Smooth muscle cell of the brain vasculature (primary cell): ENCODE measurements around the gene TRPM3.

Source experiments
- DNase-seq: peaks from one replicate; pipeline ENCODE4 v3.0.0-alpha.2; 2012; ENCODE audit warnings: low read depth, low spot score

TRPM3 gene

DNA sequence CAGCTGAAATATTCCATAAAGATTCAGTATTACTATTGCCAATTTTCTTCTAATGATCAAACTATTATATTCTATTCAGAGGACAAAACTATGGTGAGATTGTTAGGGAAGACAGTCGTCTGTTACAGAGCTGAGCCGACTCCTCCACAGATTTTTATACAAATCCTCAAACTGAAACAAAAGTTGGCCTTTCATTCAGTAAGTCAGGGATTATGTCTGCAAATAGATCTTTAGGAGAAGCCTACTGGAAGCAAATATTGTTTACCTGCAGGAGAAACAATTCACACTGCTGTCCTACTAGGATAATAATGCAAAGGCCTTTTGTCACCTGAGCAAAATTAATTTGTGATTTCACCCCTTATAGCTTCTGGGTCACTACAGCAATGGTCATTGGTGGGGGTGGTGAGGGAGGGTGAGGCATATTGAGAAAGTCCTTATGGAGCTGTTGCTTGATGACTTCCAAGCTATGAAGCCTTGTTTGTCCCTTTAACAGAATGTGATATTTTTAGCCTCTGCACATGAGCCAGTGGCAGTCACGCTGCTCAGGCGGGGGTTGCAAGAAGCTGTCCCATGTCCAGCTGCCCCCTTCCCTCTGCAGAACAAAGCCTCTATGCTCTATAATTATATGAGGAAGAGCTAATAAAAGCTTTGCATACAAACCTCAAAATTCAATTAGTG, 506.5 kb downstream of the TRPM3 start:
- DNase-seq, result no peak

DNA sequence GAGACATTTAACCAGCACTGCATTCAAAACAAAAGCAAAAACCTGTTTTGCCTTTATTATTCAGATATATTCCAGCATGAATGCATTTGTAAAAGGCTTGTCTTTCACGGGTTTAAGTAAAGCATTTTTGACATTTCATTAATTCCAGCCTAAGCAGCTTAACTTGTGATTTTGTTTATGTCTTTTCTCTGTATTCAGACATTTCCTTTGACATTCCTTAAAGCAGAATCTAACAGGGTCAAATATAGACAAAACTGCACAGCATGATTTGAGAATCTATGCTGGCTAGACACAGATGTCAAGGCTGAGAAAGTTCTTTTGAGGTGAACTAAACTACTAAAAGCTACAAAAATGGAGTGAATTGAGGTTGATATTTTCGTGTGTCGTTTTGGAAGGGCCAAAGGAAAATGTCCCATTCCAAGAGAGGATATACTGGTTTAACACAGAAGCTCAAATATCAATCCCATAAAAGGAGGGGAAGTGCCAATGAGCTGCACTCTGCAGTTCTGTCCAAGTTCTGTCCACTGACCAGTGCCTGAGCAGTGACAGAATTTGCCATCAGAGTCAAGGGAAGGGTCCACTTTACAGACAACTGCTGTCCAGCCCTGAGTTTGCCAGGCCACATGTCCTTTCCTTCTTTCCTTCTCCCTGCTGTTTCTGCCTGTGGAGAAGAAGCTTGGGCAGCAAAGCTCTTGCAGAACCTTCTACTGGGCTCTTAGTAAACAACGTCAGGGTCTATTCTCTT, 508.2 kb downstream of the TRPM3 start:
- DNase-seq, result no peak

DNA sequence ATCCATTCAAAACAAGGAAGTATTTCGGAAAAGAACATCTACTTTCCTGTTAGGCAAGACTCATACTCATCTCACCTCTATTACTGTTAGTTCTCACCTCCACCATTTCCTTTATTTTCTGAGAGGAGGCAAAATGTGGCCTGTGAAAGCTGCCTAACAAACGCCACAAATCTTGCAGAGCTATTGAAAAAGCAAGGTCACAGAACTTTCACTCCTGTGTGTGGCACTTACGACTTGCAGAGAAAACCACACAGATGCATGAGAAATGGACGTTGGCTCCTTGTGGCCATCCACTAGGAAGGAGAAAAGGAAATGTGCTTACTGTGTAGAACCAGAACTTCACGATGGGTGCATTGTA, 511.2 kb downstream of the TRPM3 start:
- no peak for DNase-seq

DNA sequence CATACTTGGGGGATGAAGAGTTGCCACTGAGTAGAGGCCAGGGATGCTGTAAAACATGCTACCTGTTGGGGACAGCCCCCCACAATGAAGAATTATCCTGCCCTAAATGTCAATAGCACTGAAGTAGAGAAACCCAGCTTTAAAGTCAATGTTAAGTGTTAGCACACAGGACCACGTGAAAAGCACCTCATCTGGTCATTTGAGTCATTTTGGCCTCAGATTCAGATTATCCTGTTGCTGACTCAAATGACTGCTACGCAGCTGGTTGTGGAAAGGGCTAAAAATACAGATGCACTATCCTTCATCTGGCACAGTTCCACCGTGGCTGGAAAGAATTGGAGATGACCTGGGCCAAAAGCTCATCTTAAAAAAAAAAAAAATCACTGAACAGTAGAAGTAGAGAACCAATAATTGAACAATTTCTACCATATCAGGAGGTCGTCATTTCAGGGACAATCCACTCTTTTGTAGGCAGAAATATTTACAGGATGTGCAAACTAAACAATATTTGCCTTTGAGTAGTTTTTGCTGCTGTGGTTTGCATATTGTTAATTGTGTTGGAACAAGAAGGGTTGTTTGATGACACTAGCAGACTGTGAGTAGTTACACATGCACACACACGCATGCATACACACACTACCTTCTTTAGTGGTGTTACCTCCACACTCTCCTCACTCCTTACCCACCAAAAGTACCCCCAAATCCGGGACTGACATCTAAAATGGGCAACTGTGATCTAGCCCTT, 511.7 kb downstream of the TRPM3 start:
- no peak for DNase-seq

DNA sequence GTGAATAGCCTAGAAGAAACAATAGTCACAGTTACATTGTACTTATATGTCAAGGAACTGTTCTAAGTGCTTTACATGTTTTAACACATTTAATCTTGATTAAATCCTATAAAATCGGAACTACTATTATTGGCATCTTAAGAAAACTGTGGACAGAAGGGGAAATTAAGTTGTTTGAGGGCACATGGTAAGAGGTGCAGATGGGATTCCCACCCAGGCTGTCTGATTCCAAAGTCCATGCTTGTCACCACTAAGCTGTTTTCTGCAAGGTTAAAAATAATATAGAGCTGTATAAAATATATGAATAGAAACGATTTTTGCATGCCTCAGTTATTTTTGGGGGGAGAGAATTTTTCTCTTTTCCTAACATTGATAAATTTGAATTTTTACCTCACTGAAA, 512.4 kb downstream of the TRPM3 start:
- DNase-seq, result no peak

DNA sequence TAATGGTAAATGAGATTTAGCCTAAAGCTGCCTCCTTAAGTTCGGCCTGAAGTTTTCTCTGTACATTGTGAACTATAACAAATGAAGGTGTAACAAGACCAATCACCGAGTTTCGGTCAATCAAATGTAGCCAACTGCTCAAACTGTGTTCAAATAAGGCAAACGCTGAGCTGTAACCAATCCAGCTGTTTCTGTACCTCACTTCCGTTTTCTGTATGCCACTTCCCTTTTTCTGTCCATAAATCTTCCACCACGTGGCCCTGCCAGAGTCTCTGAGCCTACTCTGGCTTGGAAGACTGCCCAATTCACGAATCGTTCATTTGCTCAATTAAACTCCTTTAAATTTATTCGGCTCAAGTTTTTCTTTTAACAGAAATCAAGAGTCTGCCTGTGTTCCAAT, 513.5 kb downstream of the TRPM3 start:
- DNase-seq, result no peak

DNA sequence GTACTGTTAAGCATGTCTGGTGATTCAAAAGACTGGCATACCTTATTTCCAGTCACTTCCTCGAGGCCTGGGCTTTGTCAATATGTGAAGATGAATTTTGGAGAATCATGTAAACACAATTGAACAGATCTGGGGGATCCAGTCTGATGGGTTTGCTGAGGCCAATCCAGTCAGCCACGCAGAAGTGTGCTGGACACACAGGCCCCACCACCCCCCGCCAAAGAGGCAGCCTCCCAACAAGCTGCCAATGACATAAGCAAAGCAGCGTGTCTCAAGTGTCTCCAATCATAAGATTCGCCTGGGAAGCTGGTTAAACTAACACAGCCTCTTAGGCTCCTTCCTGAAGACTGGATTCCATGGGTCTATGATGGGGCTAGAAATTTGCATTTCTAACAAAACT, 514.1 kb downstream of the TRPM3 start:
- DNase-seq, result no peak

DNA sequence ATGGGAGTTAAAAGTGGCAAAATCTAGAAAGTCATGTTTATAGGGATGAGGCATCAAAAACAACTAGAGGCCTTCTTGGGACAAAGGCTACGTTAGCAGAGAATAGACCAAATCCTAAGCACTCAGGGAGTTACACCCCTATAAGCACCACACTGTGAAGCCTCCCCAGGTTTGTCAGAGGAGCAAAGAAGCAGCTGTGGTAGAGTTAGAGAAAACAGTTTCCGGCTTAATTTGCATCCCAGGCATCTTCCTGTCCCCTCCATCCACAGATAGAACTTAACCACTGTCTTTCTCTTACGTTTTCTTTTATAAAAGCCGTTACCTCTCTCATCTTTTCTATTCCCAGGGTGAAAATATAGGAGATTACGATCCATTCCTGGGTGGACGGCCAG, 518.4 kb downstream of the TRPM3 start:
- DNase-seq, result no peak

DNA sequence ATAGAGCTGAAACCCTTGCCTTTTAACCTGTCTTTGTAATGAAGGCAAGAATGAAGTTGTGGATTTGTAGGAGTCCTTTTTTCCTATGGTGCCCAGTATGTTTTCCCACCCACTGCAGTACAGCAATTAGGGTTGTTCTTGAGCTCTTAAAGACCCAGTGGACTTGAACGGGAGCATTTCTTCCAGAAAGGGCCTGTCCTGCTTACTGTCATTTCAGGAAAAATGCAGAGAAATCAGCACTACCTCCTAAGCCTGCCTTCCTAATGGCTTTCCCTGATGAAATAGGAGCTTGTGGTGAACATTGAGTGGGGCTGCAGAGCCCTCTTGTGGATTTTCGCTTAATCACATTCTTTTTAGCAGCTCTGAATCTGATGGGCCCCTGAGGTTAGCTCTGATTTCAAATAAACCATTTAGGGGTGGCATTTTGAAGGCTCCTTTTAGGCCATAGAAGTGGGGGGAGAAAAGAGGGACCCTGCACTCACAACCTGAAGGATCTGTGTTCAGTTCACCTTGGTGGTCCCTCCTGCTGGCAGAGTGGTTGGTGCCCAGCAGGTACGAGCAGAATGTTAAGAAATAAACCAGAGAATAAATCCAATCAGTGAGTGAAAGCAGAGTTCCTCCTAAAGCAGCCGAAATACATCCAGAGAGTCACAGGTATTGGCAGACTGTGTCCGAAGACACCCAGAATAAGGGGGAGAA, 519.0 kb downstream of the TRPM3 start:
- DNase-seq, result peak; percentile 69

DNA sequence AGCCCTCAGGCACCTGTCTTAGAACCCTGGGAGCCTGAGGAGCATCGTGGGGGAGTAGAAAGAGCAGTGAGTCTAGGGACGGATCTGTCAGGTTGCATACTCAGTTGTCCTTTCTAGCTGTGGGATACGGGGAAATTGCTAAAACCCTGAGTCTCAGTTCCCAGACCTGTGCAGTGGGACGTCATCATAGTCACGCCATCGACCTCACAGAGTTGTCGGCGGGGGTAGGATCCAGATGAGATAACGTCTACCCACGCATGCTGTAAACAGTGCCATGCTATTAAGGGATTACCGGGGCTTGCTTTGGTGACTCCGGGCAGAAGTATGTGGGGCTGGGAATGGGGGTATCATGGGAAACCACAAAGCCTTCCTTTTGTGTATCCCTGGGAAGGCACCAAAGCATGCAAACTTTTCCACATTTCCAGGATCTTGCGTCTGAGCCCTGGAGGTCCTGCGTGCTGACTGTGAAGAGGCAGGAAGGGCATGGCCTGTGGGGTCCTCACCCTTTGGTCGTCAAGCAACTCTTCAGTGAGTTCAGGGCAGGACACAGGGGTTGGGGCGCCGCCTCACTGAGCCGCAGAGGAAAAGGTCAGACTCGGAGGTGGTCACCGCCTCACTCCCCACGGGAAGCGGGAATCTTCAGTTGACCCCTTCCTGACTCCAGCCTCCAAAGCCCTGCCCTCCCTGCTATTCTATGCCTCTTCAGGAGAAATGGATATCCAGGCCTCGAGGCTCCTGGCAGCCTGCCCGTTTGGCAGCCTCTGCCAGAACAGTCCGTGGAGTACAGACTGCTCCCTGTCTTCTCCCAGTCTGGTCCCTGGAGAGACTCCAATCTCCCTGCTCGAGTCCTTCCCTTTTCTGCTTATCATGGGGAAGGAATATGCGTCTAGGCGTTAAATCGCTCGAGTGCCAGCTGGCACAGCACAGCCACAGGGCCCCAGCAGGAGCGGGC, 520.1 kb downstream of the TRPM3 start:
- DNase-seq, result peak; percentile 89

DNA sequence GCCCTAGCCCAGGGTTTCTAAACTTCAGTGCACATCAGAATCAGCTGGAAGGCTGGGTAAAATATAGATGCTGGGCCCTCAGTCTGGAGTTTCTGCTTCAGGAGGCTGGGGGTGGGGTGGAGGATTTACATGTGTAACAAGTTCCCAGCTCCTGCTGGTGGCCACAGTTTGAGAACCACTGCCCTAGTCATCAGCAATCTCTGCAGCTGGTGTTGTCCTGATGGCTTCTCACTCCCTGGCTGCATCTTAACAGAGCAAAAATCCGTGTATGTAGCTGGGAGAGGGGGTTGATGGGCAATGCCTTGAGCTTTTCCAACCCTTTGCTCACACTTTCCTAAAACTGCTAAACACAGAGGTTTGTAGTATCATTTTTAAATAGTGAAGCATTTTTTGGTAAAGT, 520.9 kb downstream of the TRPM3 start:
- DNase-seq, result peak; percentile 56

DNA sequence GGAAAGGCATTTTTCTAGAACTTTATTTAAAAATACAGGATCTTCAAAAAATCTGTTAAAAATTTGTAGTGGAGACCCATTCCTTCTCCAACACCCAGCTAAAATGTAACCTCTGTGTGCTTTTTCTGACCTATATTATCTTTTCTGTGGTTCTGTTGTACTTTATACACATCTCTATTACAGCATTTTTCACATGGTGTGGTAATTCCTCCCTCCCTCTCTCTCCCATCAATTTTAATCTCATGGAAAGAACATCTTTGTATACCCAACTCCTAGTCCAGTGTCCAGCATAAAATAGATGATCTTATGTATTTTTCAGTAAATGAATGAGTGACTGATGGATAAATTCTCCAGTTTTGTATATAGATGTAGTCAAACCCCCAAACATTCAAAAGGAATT, 523.5 kb downstream of the TRPM3 start:
- DNase-seq, result no peak

DNA sequence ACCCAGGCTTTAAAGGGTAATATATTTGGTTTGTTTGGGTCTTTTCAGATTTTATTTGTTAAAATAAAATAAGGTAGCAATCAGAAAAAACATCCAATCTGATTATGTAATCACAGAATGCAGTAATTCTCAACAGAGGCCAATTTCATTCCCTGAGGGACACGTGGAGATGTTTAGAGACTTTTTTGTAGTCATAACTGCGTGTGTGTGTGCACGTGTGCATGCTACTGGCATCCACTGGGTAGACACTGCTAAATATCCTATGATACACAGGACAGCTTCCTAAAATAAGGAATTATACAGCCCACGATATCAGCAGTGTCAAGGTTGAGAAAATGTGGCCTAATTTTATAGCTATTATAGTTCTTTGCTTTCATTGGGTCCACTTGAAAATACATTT, 526.2 kb downstream of the TRPM3 start:
- no peak for DNase-seq

DNA sequence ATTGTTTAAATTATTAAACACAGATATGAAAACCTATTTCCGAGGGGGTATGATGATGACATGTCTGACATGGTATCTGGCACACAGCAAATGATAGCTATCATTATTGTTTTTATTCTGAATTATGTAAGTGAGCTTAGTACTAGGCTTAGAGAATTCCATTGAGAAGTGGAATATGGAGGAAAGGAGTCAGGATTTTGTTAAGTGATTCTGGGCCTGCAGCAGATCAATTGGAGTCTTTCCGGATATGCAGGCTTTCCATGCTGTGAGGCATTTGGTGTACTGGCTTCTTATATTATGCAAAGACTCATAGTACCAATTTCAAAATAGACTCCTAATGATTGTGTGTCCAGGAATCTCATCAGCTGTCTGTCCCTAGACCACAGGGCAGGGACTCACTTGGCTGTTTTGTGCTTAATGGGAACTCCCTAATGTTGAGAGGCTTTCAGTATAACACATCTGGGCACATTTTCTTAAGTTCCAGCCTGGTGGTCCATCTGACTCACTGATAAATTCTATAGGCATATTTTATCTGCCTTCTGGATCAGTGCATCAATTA, 527.0 kb downstream of the TRPM3 start:
- no peak for DNase-seq

DNA sequence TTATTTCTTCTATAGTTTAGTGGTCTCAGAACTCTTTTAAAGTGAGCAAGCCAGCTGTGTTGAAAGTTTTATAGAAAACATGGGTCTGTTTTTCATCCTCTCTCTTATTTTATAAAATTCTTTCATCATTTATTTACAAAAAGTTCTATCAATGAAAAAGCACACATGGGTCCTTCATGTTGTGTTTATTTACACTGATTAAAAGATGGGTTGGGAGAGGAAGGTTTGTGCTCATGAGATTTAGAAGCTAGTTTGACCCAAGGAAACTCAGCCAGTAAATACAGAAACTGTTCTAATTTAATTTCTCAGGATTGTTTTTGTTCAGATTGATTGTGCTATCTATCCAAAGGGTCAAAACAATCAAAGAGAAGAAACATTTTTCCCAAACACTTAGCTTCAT, 528.2 kb downstream of the TRPM3 start:
- DNase-seq, result no peak

DNA sequence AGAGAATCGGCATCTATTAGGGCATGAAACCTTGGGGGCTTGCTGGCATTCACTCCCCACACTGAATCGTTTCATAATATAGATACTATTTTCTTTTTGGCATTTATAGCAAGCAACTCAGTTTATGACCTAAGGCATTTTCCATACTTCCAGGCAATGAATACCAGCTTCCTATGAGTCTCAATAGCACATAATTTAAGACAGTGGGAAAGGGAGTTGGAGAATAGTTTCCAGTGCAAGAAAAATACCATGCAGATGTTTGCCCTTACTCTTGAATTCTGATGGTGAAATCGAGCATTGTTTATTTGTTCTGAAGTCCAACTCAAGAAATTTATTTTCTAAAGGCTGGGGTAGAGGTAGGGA, 531.1 kb downstream of the TRPM3 start:
- no peak for DNase-seq

DNA sequence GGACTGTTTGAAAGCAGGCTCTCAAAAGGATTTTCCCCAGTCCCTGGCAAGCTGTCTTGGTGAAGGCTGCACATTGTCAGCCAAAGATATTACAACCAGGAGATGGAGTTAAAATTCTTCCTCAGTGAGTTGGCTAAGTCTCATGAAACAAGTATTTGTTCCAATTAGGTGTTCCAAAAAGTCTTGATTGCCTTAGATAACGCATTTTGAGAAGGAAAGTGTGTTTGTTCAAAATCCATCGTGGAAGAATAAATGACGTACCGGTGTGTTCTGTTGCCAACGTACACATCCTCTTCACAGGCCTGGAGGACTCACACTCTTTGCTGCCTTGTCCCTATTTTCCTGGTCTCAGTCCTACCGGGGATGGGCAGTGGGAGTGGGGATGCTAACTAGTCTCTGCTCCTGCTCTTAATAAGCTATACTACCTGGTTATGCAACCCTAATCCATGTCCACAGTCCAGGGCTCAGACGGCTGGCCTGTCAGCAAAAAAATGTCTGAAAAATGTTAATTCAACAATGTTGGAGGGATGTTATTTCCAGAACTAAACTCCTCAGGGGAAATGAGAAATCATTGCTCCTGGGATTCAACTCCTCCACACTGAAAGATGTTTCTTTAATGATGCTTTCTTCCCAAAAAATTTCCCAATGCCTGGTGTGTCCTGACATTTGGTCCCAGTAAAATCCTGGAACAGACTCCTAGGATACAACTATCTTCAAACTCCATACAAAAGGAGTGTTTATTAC, 531.7 kb downstream of the TRPM3 start:
- no peak for DNase-seq

DNA sequence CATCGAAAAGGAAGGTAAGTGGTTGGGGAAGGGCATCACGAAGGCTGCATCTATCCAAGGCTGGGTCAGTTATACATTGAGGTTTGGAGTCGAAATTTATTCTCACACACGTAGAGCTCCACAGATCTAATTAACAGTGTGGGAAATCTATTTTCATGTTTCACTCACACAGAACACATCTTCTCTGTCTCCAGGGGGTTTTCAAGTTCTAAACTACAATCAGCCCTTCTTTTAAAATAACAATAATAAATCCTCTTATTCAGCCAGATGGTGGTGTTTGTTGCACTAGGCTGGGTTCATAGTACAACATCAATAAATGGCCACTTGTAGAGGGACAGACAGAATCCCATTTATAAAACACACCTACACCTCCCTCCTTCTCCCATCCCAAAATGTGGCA, 532.4 kb downstream of the TRPM3 start:
- DNase-seq, result no peak

DNA sequence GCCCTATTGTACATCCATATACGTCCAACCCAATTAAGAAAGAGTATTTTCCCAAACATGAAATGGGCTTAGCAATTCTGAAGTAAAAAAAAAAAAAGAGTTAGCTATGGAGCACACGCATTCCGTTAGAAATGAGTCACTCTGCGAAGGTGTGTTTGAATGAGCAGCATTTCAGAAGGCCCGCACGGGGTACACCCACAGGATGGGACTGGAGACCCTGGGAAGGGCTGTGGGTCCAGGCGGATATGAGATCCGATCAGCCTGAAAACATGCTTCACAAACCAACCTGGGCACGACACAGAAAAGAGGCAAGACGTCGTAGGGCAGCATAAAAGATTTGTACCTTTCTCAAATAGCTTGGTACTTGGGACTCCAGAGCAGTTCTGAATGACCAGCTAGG, 533.0 kb downstream of the TRPM3 start:
- DNase-seq, result no peak

DNA sequence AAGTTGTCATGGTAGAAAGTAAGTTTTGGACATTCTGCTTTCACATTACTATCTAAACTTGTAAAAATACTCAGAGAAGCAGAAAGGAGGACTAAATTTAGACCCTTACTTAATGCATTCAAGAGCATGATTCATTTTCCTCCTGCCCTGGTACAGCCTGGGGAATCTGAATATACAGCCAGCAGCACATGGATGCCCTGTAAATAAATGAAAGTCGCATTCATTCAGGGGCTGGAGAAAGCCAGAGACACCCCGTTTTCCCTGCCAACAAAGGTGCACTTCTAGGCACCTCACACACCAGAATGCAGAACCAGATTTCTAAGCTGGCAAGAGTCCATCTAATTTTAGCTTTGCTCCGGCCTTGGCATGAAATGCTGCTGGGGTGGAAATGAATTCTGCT, 534.2 kb downstream of the TRPM3 start:
- DNase-seq, result no peak
